Measurements from ENCODE around the gene TELO2.

- TF ChIP-seq CSRNP3 (CRISPR knock-in tag; IDR thresholded peaks at IDR 0.05) (no peak), PATZ1 (CRISPR knock-in tag; IDR thresholded peaks at IDR 0.05; ENCODE audit: borderline replicate concordance) (no peak), OSR1 (CRISPR knock-in tag; IDR thresholded peaks at IDR 0.05) (no peak), ISL1 (CRISPR knock-in tag; IDR thresholded peaks at IDR 0.05) (no peak), ZNF70 (CRISPR knock-in tag; IDR thresholded peaks at IDR 0.05) (no peak), PPARA (CRISPR knock-in tag; IDR thresholded peaks at IDR 0.05; ENCODE audit: borderline replicate concordance) (no peak), TCF4 (CRISPR knock-in tag; IDR thresholded peaks at IDR 0.05; ENCODE audit: borderline replicate concordance) (no peak), GLIS3 (CRISPR knock-in tag; IDR thresholded peaks at IDR 0.05) (no peak), ZFP30 (CRISPR knock-in tag; IDR thresholded peaks at IDR 0.05) (no peak), ESRRG (CRISPR knock-in tag; IDR thresholded peaks at IDR 0.05) (no peak), RARB (CRISPR knock-in tag; IDR thresholded peaks at IDR 0.05) (no peak), ARNTL (CRISPR knock-in tag; IDR thresholded peaks at IDR 0.05; ENCODE audit: borderline replicate concordance, low read depth) (no peak)
- TF ChIP-seq, protein P1, sequence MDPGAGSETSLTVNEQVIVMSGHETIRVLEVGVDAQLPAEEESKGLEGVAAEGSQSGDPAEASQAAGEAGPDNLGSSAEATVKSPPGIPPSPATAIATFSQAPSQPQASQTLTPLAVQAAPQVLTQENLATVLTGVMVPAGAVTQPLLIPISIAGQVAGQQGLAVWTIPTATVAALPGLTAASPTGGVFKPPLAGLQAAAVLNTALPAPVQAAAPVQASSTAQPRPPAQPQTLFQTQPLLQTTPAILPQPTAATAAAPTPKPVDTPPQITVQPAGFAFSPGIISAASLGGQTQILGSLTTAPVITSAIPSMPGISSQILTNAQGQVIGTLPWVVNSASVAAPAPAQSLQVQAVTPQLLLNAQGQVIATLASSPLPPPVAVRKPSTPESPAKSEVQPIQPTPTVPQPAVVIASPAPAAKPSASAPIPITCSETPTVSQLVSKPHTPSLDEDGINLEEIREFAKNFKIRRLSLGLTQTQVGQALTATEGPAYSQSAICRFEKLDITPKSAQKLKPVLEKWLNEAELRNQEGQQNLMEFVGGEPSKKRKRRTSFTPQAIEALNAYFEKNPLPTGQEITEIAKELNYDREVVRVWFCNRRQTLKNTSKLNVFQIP (CRISPR knock-in tag; IDR thresholded peaks at IDR 0.05; ENCODE audit: borderline replicate concordance, low read depth), result no peak
- TF ChIP-seq, protein P2, sequence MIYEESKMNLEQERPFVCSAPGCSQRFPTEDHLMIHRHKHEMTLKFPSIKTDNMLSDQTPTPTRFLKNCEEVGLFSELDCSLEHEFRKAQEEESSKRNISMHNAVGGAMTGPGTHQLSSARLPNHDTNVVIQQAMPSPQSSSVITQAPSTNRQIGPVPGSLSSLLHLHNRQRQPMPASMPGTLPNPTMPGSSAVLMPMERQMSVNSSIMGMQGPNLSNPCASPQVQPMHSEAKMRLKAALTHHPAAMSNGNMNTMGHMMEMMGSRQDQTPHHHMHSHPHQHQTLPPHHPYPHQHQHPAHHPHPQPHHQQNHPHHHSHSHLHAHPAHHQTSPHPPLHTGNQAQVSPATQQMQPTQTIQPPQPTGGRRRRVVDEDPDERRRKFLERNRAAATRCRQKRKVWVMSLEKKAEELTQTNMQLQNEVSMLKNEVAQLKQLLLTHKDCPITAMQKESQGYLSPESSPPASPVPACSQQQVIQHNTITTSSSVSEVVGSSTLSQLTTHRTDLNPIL (CRISPR knock-in tag; IDR thresholded peaks at IDR 0.05; ENCODE audit: low read depth), result no peak
These were observed 44.5 kb upstream of the TELO2 start for GRCh38 chr16:1448536-1449116.
